H1 (cell line): Measurements from ENCODE around the gene ATE1. TPM values are rescaled to one million over a fixed set of nuclear protein-coding genes. Genes with fewer than 3 reads are reported as not detected.

Source experiments
- CTCF ChIA-PET: fragments of 300-600 bp; sonication (Branson Sonifier 250); formaldehyde crosslinking; loops from one replicate; lab custom pipeline; 2021; ENCODE audit not compliant: partially characterized antibody; lab: Charles Lee
- POLR2A ChIA-PET: fragments of 300-600 bp; sonication (Branson Sonifier 250); formaldehyde crosslinking; loops from one replicate; lab custom pipeline; 2021; ENCODE audit warnings: inconsistent platforms; ENCODE audit not compliant: partially characterized antibody; lab: Charles Lee
- DNase-seq, 2 experiments: peaks; one replicate each; pipeline versions ENCODE4 v3.0.0 to v3.0.0-alpha.2; 2010 to 2022; ENCODE audit warnings: low spot score in 2 of 2, low read depth in 1 of 2, mixed read lengths in 1 of 2
- FAIRE-seq: peaks from 2 replicates; lab custom pipeline; 2011; peaks lifted over from hg19 to GRCh38; lab: Jason Lieb, UNC
- H2AFZ ChIP-seq: 2 replicates; pipeline ENCODE4 v1.8.1; 2012; ENCODE audit warnings: low read length, inconsistent platforms
- H2AK5ac ChIP-seq: 2 replicates; pipeline ENCODE4 v1.6.1; 2013; ENCODE audit warnings: low read depth, low read length
- H2BK120ac ChIP-seq: replicated peaks from 2 replicates; pipeline ENCODE3; 2013; ENCODE audit warnings: low read depth, low read length, inconsistent platforms
- H2BK12ac ChIP-seq: 2 replicates; pipeline ENCODE4 v1.6.1; 2013; ENCODE audit warnings: low read depth, low read length
- H2BK15ac ChIP-seq: 2 replicates; pipeline ENCODE4 v1.6.1; 2013; ENCODE audit warnings: low read length
- H2BK20ac ChIP-seq: 2 replicates; pipeline ENCODE4 v1.6.1; 2013; ENCODE audit warnings: low read length
- H2BK5ac ChIP-seq: 2 replicates; pipeline ENCODE4 v1.6.1; 2013; ENCODE audit warnings: low read depth, low read length
- H3K14ac ChIP-seq: 2 replicates; pipeline ENCODE4 v1.6.1; 2013; ENCODE audit warnings: inconsistent platforms; ENCODE audit not compliant: insufficient read length
- H3K18ac ChIP-seq: 2 replicates; pipeline ENCODE4 v1.6.1; 2013; ENCODE audit warnings: low read length; ENCODE audit errors: extremely low read depth
- H3K23ac ChIP-seq: 2 replicates; pipeline ENCODE4 v1.6.1; 2013; ENCODE audit warnings: inconsistent platforms; ENCODE audit not compliant: insufficient read length
- H3K23me2 ChIP-seq: 2 replicates; pipeline ENCODE4 v1.6.1; 2013; ENCODE audit warnings: low read depth, low read length
- H3K27ac ChIP-seq: 2 replicates; pipeline ENCODE4 v1.6.1; 2011; ENCODE audit warnings: low read depth, low read length, inconsistent platforms
- H3K27me3 ChIP-seq, 4 experiments: replicated peaks in 1 of 4; 1 replicate in 1 of 4; 2 replicates in 3 of 4; pipeline versions ENCODE4 v1.6.1 to v1.8.1; 2011 to 2013; ENCODE audit warnings: low read length in 3 of 4, mild to moderate bottlenecking in 3 of 4, inconsistent platforms in 2 of 4, mixed read lengths in 2 of 4, moderate library complexity in 1 of 4; ENCODE audit not compliant: control insufficient read depth in 3 of 4, insufficient read depth in 3 of 4; ENCODE audit errors: extremely low read depth in 1 of 4
- H3K36me3 ChIP-seq, 4 experiments: 2 replicates each; pipeline versions ENCODE4 v1.6.1 to v1.8.1; 2011 to 2013; ENCODE audit warnings: mild to moderate bottlenecking in 4 of 4, low read length in 3 of 4, moderate library complexity in 2 of 4, control low read depth in 1 of 4, inconsistent platforms in 1 of 4; ENCODE audit not compliant: insufficient read depth in 4 of 4, control insufficient read depth in 2 of 4
- H3K4ac ChIP-seq: replicated peaks from 2 replicates; pipeline ENCODE3; 2013; ENCODE audit warnings: low read length, low read depth, mixed read lengths, inconsistent platforms; ENCODE audit not compliant: insufficient read length
- H3K4me1 ChIP-seq, 4 experiments: replicated peaks in 1 of 4; 1 replicate in 1 of 4; 2 replicates in 3 of 4; pipeline versions ENCODE4 v1.6.1 to v1.8.1; 2011 to 2013; ENCODE audit warnings: low read length in 3 of 4, inconsistent platforms in 2 of 4, mixed read lengths in 1 of 4; ENCODE audit not compliant: insufficient read depth in 4 of 4, control insufficient read depth in 3 of 4
- H3K4me2 ChIP-seq, 2 experiments: 2 replicates each; pipeline versions ENCODE4 v1.6.1 to v1.8.1; 2011 to 2013; ENCODE audit warnings: low read depth in 2 of 2, low read length in 2 of 2, control low read depth in 1 of 2, inconsistent platforms in 1 of 2, mild to moderate bottlenecking in 1 of 2; ENCODE audit not compliant: insufficient read depth in 1 of 2
- H3K4me3 ChIP-seq, 4 experiments: fragments of 200-600, 300-600 bp in 1 of 4; sonication (generic), shearing (Covaris generic), sonication (Bioruptor Twin) in 1 of 4; 2 replicates each; pipeline versions ENCODE4 v1.5.1 to v1.8.1; 2011 to 2016; ENCODE audit warnings: low read length in 4 of 4, low read depth in 3 of 4, control low read depth in 2 of 4, inconsistent platforms in 2 of 4, mild to moderate bottlenecking in 2 of 4, mixed read lengths in 1 of 4, moderate library complexity in 1 of 4; ENCODE audit not compliant: insufficient read depth in 2 of 4; ENCODE audit errors: extremely low read depth in 1 of 4
- H3K56ac ChIP-seq: replicated peaks from 2 replicates; pipeline ENCODE3; 2013; ENCODE audit warnings: low read depth, mild to moderate bottlenecking, mixed read lengths, low read length, inconsistent platforms; ENCODE audit not compliant: insufficient read length
- H3K79me1 ChIP-seq: 2 replicates; pipeline ENCODE4 v1.6.1; 2013; ENCODE audit warnings: low read depth, low read length, control low read depth
- H3K79me2 ChIP-seq, 2 experiments: 2 replicates each; pipeline versions ENCODE4 v1.6.1 to v1.8.1; 2012 to 2013; ENCODE audit warnings: low read length in 2 of 2, mild to moderate bottlenecking in 2 of 2, inconsistent platforms in 1 of 2; ENCODE audit not compliant: insufficient read depth in 2 of 2, control insufficient read depth in 1 of 2
- H3K9ac ChIP-seq, 4 experiments: replicated peaks in 1 of 4; 1 replicate in 1 of 4; 2 replicates in 3 of 4; pipeline versions ENCODE4 v1.6.1 to v1.8.1; 2011 to 2013; ENCODE audit warnings: low read depth in 3 of 4, low read length in 3 of 4, control low read depth in 2 of 4, mild to moderate bottlenecking in 2 of 4, moderate library complexity in 2 of 4, inconsistent platforms in 1 of 4; ENCODE audit errors: extremely low read depth in 1 of 4
- H3K9me3 ChIP-seq, 2 experiments: 2 replicates each; pipeline versions ENCODE4 v1.6.1 to v1.8.1; 2012 to 2013; ENCODE audit warnings: mild to moderate bottlenecking in 2 of 2, moderate library complexity in 2 of 2, control low read depth in 1 of 2, inconsistent platforms in 1 of 2, low read depth in 1 of 2, low read length in 1 of 2, mixed read lengths in 1 of 2; ENCODE audit not compliant: insufficient read depth in 2 of 2
- H4K20me1 ChIP-seq, 2 experiments: replicated peaks in 1 of 2; 2 replicates each; pipeline versions ENCODE3 to v1.8.1; 2011 to 2013; ENCODE audit warnings: inconsistent platforms in 2 of 2, low read length in 2 of 2, mild to moderate bottlenecking in 1 of 2; ENCODE audit not compliant: insufficient read depth in 2 of 2, control insufficient read depth in 1 of 2
- H4K5ac ChIP-seq: 2 replicates; pipeline ENCODE4 v1.6.1; 2013; ENCODE audit warnings: low read length, low read depth, mixed read lengths, inconsistent platforms; ENCODE audit not compliant: insufficient read length
- H4K8ac ChIP-seq: 2 replicates; pipeline ENCODE4 v1.8.0; 2013; ENCODE audit warnings: mild to moderate bottlenecking, moderate library complexity, low read length, inconsistent platforms; ENCODE audit not compliant: insufficient read depth; ENCODE audit errors: extremely low read depth
- H4K91ac ChIP-seq: replicated peaks from 2 replicates; pipeline ENCODE3; 2013; ENCODE audit warnings: low read length, mixed read lengths, inconsistent platforms; ENCODE audit not compliant: insufficient read length
- ATF3 ChIP-seq: IDR thresholded peaks from 2 replicates; pipeline ENCODE4 v1.6.1; 2011; ENCODE audit warnings: low read depth, mild to moderate bottlenecking, low read length; ENCODE audit not compliant: insufficient read depth
- BCL11A ChIP-seq, 2 experiments: IDR thresholded peaks; one replicate each; pipeline ENCODE4 v1.6.1; 2011; ENCODE audit warnings: low read depth in 2 of 2, low read length in 2 of 2, mild to moderate bottlenecking in 2 of 2
- CHD1 ChIP-seq: IDR thresholded peaks from 2 replicates; pipeline ENCODE4 v1.6.1; 2012; ENCODE audit warnings: low read depth, low read length, improper control_type of control experiment
- EP300 ChIP-seq, 2 experiments: IDR thresholded peaks; 1 replicate in 1 of 2; 2 replicates in 1 of 2; pipeline ENCODE4 v1.6.1; 2011 to 2012; ENCODE audit warnings: low read depth in 2 of 2, low read length in 2 of 2, mild to moderate bottlenecking in 2 of 2, borderline replicate concordance in 1 of 2, inconsistent platforms in 1 of 2, moderate library complexity in 1 of 2
- HDAC6 ChIP-seq: IDR thresholded peaks from one replicate; pipeline ENCODE4 v1.7.1; 2012; ENCODE audit warnings: low read depth, mild to moderate bottlenecking, inconsistent platforms, low read length, moderate library complexity
- RBBP5 ChIP-seq: IDR thresholded peaks from 2 replicates; pipeline ENCODE4 v1.7.1; 2012; ENCODE audit warnings: low read depth, mild to moderate bottlenecking, inconsistent platforms, low read length, moderate library complexity, borderline replicate concordance
- RFX5 ChIP-seq: IDR thresholded peaks from 2 replicates; pipeline ENCODE4 v1.6.1; 2011; ENCODE audit warnings: low read depth, low read length, improper control_type of control experiment, borderline replicate concordance
- RXRA ChIP-seq: IDR thresholded peaks from 2 replicates; pipeline ENCODE4 v1.6.1; 2011; ENCODE audit warnings: low read depth, mild to moderate bottlenecking, low read length, moderate library complexity; ENCODE audit not compliant: insufficient read depth
- TAF1 ChIP-seq: IDR thresholded peaks from 2 replicates; pipeline ENCODE4 v1.6.1; 2011; ENCODE audit warnings: mild to moderate bottlenecking, low read depth, low read length
- TEAD4 ChIP-seq: IDR thresholded peaks from 2 replicates; pipeline ENCODE4 v1.6.1; 2012; ENCODE audit warnings: low read depth, low read length, inconsistent platforms, mixed read lengths
- WGBS, 2 experiments: shearing (Covaris generic) in 1 of 2; methylation state at CpG; one replicate each; pipeline versions ENCODE4 v1.1.6 to v1.1.7; 2013 to 2015; ENCODE audit warnings: low lambda C conversion rate in 2 of 2, mixed read lengths in 2 of 2, inconsistent platforms in 1 of 2, low coverage in 1 of 2, missing lambda C conversion rate in 1 of 2; ENCODE audit not compliant: insufficient replicate concordance in 2 of 2, insufficient coverage in 1 of 2, insufficient read length in 1 of 2; ENCODE audit errors: extremely low coverage in 1 of 2, missing lambda C conversion rate in 1 of 2; 5-methylcytosine and 5-hydroxymethylcytosine counted together
- polyA plus RNA-seq, 7 experiments: library from polyadenylated mRNA; depleted of rRNA in 3 of 7; stranded (reverse) in 5 of 7; unstranded in 2 of 7; fragments of >200 nt in 5 of 7; fragments of 200-250 nt in 2 of 7; gene quantifications; 1 replicate in 5 of 7; 2 replicates in 1 of 7; 4 replicates in 1 of 7; pipeline versions ENCODE4 v1.2.1 to v1.2.3, GENCODE V29; 2011 to 2013; ENCODE audit warnings: missing spikeins in 2 of 7, mixed read lengths in 2 of 7
- total RNA-seq: library from RNA; stranded (reverse); fragmentation: NEBNext Ultra II Directional; extraction: Animal tissue kit (Norgen Biotek cat#: 25700); gene quantifications from 2 replicates; pipeline ENCODE4 v1.2.1, GENCODE V29; 2021
- TF ChIP-seq, protein P1 (sequence below): IDR thresholded peaks from 2 replicates; pipeline ENCODE4 v1.6.1; 2012; ENCODE audit warnings: low read length, inconsistent platforms

Gene ATE1
- total and polyA plus RNA-seq, 2 of the 8 experiments (the other 6 are each of a cell fraction or from before 2014, with no cell fraction given) = 8.8 to 26.9 TPM

GRCh38 chr10:121710207-121710606 is 217.6 kb downstream of the ATE1 start:
- Histone ChIP-seq H2AK5ac (no peak overlapping the region), H3K18ac (peak overlapping the region; percentile 17; the same call in 1 of the 2 replicates), H3K9me3 (peaks cover 0 to 5% of the 10 kb centered on the region in 2 experiments; a peak in 1 of 4 replicates), H3K4me1 (peaks cover 9 to 18% (median 18%) of the 10 kb centered on the region in 4 experiments; a peak in 5 of 7 replicates), H2BK15ac (no peak overlapping the region), H3K36me3 (no peaks in the 10 kb centered on the region), H3K4me2 (peak overlapping the region; percentile 39 to 46; a peak in 3 of 4 replicates), H2AFZ (no peak overlapping the region; the same call in 1 of the 2 replicates), H3K4me3 (peak overlapping the region in 1 of 4 experiments; percentile 28; a peak in 3 of 8 replicates), H3K79me1 (no peaks in the 10 kb centered on the region), H3K14ac (no peak overlapping the region), H3K9ac (no peak overlapping the region), H3K27me3 (no peaks in the 10 kb centered on the region), H4K8ac (no peak overlapping the region), H3K4ac (no peak overlapping the region), H4K20me1 (no peaks in the 10 kb centered on the region), H4K5ac (no peak overlapping the region), H2BK12ac (no peak overlapping the region), H3K79me2 (no peaks in the 10 kb centered on the region), H3K27ac (no peak overlapping the region), H3K56ac (no peak overlapping the region), H3K23ac (no peak overlapping the region), H2BK120ac (no peak overlapping the region), H3K23me2 (0 out of 2 replicates have a peak, but pooled peaks cover 2% of the 10 kb centered on the region), H2BK5ac (no peak overlapping the region), H2BK20ac (no peak overlapping the region), H4K91ac (no peak overlapping the region)
- POLR2A ChIA-PET = no interaction called here
- 46% methylated on average over 8 of the region's 9 CpGs; no CpG with 5 or more reads in 1 of the 2 experiments for WGBS, 2 experiments
- no peak for DNase-seq
- CTCF ChIA-PET = interaction anchor here (1.0 to 5.2 kb wide), 2 partner anchors 14 to 84 kb away, joined by 3 to 33 read pairs; no protein-coding TSS in a partner anchor
- no peak for FAIRE-seq
- TF ChIP-seq EP300 (IDR thresholded peaks at IDR 0.05; ENCODE audit: borderline replicate concordance in 1 of 2, low read depth in 2 of 2, low read length in 2 of 2) (no peak), RBBP5 (no peak), HDAC6 (no peak), ATF3 (no peak), CHD1 (no peak), BCL11A (IDR thresholded peaks at IDR 0.05; ENCODE audit: low read depth in 2 of 2, low read length in 2 of 2) (no peak), RFX5 (no peak), TAF1 (no peak), TEAD4 (no peak), RXRA (no peak)
- TF ChIP-seq, protein P1, sequence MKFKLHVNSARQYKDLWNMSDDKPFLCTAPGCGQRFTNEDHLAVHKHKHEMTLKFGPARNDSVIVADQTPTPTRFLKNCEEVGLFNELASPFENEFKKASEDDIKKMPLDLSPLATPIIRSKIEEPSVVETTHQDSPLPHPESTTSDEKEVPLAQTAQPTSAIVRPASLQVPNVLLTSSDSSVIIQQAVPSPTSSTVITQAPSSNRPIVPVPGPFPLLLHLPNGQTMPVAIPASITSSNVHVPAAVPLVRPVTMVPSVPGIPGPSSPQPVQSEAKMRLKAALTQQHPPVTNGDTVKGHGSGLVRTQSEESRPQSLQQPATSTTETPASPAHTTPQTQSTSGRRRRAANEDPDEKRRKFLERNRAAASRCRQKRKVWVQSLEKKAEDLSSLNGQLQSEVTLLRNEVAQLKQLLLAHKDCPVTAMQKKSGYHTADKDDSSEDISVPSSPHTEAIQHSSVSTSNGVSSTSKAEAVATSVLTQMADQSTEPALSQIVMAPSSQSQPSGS = no peak
